Erythroblast (primary cell): ENCODE data around the gene C16orf95.
A peak's percentile ranks its signal among the peaks of the same experiment; 100 is the strongest.

Source experiments
- DNase-seq, 2 experiments: peaks; one replicate each; lab custom pipeline; 2025; lab: John Stamatoyannopoulos, UW
- GATA1 ChIP-seq: IDR thresholded peaks from 2 replicates; pipeline ENCODE4 v1.6.1; 2011; ENCODE audit warnings: low read depth, mild to moderate bottlenecking, control low read depth, low read length, moderate library complexity
- POLR2A ChIP-seq: IDR thresholded peaks from 2 replicates; pipeline ENCODE4 v1.6.1; 2011; ENCODE audit warnings: mild to moderate bottlenecking, low read length

Gene C16orf95

GRCh38 chr16:87295259-87295658, 21.9 kb downstream of the C16orf95 start:
- peak; percentile 65 to 74 for DNase-seq
- TF ChIP-seq GATA1 (no peak), POLR2A (no peak)

DNA sequence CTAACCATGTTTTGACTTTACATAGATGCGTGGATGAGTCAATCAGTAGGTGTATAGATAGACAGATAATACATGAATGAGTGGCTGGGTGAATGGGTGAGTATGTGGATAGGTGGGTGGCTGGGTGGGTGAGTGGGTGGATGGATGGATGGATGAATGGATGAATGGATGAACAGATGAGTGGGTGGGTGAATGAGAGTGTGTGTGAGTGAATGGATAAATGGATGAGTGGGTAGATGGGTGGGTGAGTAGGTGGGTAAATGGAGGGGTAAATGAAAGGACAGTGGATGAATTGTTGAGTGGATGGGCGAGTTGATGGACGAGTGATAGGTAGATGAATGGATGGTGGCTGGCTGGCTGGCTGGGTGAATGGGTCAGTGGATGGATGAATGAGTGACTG, 23.2 kb downstream of the C16orf95 start:
- no peak for DNase-seq
- TF ChIP-seq POLR2A = no peak
- TF ChIP-seq GATA1 = no peak

DNA sequence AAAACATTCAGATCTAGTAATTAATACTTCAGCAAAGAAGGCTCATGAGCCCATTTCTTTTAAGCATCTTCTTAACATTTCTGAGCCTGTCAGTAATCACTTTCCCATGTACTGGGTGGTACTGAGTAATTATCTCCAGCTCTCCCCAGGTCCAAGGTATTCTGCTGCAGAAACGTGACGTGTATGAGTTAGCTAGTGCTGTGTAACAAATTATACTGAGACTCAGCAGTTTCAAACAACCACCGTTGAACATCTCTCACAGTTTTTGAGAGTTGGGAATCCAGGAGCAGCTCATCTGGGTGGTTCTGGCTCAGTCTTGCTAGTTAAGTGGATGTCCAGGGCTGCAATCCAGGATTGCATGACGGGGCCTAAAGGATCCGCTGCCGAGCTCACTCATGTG, 25.2 kb downstream of the C16orf95 start:
- TF ChIP-seq GATA1 (no peak), POLR2A (no peak)
- no peak for DNase-seq

- TF ChIP-seq POLR2A (no peak), GATA1 (no peak)
These were observed 28.3 kb downstream of the C16orf95 start for GRCh38 chr16:87288753-87289362.

GRCh38 chr16:87286839-87287626, 30.2 kb downstream of the C16orf95 start:
- no peak for DNase-seq
- TF ChIP-seq GATA1 = no peak
- TF ChIP-seq POLR2A = no peak

More at GRCh38 chr16:87288753-87289362, 28.3 kb downstream of the C16orf95 start:
- DNase-seq = no peak

- DNase-seq = no peak
- TF ChIP-seq POLR2A = no peak
- TF ChIP-seq GATA1 = no peak
These were observed 33.0 kb downstream of the C16orf95 start for GRCh38 chr16:87284183-87284582.

GRCh38 chr16:87279094-87279658, 38.0 kb downstream of the C16orf95 start:
- TF ChIP-seq GATA1 = no peak
- no peak for TF ChIP-seq POLR2A
- no peak for DNase-seq

GRCh38 chr16:87278191-87279093, 38.8 kb downstream of the C16orf95 start:
- peak; percentile 64 to 76 for DNase-seq
- TF ChIP-seq GATA1 (no peak), POLR2A (no peak)

DNA sequence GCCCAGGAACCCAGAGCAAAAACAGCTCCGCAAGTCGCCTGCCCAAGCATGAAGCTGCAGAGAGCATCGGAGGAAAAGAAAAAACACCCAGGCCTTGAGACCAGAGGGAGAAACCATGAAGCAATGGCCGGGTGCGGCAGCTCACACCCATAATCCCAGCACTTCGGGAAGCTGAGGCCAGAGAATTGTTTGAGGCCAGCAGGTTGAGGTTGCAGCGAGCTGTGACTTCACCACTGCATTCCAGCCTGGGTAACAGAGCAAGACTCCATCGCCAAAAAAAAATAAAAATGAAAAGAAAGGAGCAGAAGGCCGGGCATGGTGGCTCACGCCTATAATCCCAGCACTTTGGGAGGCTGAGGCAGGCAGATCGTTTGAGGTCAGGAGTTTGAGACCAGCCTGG, 40.3 kb downstream of the C16orf95 start:
- DNase-seq = no peak
- TF ChIP-seq POLR2A (no peak), GATA1 (no peak)

DNA sequence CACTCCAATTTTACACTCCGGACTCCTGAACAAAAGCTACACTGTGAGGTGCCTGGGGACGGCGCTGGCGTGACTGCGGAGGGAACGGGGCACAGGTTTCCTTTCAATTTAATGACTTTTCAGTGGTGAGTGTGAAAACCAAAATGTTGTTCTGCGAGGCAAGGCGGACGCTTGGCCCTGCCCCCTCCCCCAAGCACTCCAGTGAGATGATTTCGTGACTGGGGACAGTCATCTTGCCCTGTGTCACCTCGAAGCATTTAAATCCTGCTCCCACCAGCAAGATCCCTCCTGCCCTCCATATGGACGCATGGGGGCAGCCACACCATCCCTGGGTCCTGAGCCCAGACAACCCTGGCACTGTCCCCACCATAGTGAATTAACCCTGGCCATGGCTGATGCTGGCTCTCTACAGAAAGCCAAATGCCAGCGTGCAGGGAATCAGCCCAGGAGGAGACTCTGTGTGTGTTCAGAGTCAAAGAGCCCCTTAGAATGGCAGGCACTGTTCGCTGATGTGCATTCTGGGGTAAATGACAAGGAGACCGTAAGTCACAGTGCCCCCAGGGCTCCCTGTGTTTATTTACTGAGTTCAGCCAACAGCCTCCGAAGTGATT, 41.0 kb downstream of the C16orf95 start:
- TF ChIP-seq POLR2A (no peak), GATA1 (no peak)
- no peak for DNase-seq

DNA sequence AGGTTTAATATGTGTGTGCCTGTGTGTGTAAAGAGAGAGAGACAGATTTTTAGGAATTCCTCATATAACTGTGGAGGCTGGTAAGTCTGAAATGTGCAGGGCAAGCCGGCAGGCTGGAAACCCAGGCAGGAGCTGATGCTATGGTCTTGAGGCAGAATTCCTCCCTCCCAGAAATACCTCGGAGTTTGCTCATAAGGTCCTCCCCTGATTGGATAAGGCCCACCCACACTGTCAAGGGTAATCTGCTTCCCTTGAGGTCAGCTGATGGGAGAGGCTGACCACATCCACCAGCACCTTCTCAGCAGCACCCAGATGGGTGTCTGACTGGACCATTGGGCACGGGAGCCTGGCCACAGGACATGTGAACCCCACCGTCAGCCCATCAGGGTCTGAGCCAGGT, 42.4 kb downstream of the C16orf95 start:
- DNase-seq = no peak
- TF ChIP-seq GATA1 = no peak
- TF ChIP-seq POLR2A = no peak

GRCh38 chr16:87273471-87274030, 43.6 kb downstream of the C16orf95 start:
- TF ChIP-seq GATA1 (no peak), POLR2A (no peak)
- DNase-seq = no peak

DNA sequence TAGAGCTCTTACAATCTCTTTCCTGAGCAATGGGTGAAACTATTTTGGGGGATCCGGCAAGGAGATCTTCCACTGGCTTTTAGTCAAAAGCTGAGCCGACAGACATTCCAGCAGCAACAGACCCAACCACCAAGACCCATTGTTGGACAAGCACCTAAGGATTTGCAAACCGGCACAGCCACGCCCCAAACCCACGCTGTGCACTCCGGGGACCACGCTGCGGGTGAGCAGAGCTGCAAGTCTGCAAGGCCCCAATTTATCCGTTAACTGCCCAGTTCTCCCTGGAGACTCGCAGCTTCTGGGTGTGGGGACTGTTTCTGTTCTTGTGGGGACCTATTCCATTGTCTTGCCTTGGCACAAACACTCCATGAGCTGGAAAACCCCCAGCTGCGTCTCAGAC, 45.9 kb downstream of the C16orf95 start:
- DNase-seq = no peak
- TF ChIP-seq POLR2A = no peak
- TF ChIP-seq GATA1 = no peak
